Astrocyte (in vitro differentiated cells and primary cell): Measurements from ENCODE around the gene LAMA4.

Experiments used
- CTCF ChIP-seq: IDR thresholded peaks from 2 replicates; pipeline ENCODE4 v1.5.1; 2011; ENCODE audit warnings: low read depth, mild to moderate bottlenecking, inconsistent platforms, low read length, moderate library complexity; ENCODE audit not compliant: insufficient read depth
- EZH2 ChIP-seq: IDR thresholded peaks from 2 replicates; pipeline ENCODE4 v1.6.1; 2012; ENCODE audit warnings: mild to moderate bottlenecking, low read length, inconsistent platforms; ENCODE audit not compliant: insufficient read depth

- TF ChIP-seq CTCF (no peak), EZH2 (no peak)
Measured at GRCh38 chr6:112231594-112232060, 22.7 kb downstream of the LAMA4 start.
